T-helper 9 cell (primary cell): Measurements from ENCODE around the gene GNG7.
"Not testable (repeated sequence)": the region's sequence is repeated elsewhere in the genome, so short reads cannot be mapped to it uniquely, and the experiment has no call there.

ENCODE experiments used
- DNase-seq: peaks from one replicate; pipeline ENCODE4 v3.0.0-alpha.2; 2020

The GNG7 gene

DNA sequence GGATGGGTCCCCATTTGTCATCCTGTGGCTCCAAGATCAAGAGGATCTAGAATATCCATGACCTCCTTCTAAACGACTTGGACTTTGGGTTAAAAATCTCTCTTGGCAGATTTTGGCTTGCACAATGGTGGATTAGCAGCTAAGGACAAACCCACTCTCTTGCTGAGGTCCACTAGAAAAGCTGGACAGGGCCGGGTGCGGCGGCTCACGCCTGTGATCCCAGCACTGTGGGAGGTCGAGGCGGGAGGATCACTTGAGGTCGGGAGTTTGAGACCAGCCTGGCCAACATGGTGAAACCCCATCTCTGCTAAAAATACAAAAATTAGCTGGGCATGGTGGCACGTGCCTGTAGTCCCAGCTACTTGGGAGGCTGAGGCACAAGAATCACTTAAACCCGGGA, 172.6 kb downstream of the GNG7 start:
- DNase-seq = not testable (repeated sequence)

DNA sequence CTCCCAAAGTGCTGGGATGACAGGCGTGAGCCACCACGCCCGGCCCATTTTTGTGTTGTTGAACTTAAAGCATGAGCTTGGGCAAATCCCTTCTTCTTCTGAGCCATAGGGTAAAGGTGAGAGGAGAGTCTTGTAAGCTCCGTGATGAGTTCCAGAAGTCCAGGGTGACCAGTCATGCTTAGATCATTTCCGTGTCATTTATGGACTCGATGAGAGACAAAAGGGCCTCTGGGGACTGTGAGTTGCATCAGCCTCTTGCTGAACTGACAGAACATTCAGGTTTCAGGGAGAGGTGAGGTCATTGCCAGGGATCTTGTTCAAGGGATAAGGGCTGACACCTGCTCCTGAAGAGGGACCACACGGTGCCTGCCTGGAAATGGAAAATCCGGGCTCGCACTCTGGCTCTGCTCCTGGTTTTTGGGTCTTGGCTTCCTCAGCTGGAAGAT, 173.0 kb downstream of the GNG7 start:
- DNase-seq = no peak

DNA sequence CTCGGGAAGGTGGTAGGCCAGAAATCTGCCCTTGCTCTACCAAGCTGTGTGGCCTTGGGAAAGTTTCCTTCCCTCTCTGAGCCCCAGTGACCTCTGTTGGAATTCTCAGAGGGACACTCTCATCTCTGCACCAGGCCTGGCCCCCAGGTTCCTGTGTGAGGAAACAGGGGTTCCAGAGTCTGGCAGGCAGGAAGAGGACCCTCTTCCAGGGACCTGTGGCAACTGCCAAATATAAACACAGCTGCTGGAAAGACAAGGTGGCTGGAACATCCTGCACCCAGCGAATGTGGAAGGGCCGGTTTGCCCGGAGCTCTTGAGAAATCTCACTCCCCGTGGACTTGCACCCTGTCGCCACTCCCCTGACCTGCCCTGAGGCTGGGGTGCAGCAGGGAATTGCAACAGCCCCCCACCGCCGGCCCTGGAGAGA, 173.8 kb downstream of the GNG7 start:
- no peak for DNase-seq

DNA sequence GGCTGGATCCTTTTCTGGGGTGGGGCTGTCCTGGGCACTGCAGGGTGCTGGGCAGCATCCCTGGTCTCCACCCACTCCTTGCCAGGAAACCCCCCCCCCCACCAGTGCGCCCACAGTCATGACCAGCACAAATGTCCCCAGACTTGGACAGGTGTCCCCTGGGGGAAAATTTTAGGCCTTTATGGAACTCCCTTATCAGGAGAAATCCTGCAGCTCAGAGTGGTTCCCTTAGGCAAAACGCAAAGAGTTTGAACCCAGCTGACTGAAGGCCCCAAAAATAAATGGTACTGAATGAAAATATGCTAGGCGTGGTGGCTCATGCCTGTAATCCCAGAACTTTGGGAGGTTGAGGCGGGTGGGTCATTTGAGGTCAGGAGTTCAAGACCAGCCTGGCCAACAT, 174.8 kb downstream of the GNG7 start:
- no peak for DNase-seq

DNA sequence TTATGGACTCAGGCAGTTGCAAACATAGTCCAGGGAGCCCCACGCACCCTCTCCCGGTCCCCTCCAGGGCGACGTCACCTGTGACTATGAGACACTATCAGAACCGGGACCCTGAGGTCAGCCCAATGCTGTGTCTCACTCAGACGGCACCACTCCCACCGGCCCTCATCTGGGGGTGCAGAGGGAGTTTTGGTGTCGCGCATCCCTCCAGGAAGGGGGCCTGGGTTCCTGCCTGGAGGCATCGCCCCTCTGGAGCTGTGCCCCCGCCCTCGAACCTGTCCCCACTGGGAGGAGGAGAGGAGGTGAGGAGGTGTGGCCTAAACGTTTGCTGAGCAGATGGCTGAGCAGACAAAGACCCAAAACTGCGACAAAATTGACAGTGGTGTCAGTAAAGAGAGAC, 175.3 kb downstream of the GNG7 start:
- no peak for DNase-seq

DNA sequence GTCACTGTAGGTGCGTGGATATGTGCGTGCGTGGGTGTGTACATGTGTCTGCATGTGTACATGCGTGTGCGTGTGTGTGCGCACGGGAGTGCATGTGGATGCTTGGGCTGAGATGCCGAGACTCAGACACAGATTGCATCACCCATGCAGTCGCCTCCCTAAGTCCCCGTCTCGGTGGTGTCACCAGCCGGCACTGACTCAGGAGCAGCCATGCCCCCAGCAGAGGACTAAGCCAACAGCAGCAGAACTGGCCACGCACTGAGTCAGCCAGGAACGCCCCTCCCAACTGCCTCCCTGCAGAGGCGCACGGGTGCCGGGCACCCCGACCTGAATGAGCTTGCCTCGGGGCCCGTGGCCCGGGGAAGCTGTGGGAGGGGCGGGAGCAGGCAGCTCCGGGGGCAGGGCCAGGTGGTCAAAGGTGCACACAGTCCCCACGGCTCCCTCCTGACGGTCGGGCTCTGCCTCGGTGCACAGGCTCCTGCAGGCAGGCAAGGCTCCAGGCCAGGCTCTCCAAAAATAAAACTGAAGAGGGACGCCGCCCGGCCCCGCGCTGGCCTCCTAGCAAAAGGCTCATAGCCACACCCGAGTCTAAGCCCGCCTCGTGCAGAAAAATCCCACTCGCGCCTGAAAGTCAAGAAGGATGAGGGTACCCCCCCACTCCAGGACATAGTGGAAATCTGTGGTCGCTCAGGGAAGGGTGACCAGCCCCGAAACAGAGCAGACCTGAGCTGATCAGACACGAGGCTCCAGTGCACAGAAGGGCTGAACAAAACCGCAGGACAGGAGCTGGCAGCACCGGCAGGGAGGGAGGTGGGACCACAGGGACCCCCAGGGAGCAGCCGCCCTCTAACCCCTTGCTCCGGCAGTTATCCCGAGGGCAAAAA, 177.4 kb downstream of the GNG7 start:
- DNase-seq = no peak

- DNase-seq = no peak
Observed at GRCh38 chr19:2524361-2524839, 178.1 kb downstream of the GNG7 start.

- no peak for DNase-seq
Observed at GRCh38 chr19:2523630-2524311, 178.7 kb downstream of the GNG7 start.

DNA sequence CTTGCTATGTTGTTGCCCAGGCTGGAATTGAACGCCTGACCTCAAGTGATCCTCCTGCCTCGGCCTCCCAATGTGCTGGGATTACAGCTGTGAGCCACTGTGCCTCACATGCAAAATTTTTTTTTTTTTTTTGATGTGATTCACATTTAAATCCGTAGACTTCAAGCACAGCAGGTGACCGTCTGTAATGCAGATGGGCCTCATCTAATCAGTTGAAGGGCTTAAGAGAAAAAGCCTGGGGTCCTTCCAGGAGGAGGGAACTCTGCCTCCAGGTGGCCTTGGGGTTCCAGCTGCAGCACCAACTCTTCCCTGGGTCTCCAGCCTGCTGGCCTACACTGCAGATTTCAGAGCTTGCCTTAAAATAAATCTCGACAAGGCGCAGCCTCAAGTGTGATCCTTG, 183.0 kb downstream of the GNG7 start:
- DNase-seq = no peak

DNA sequence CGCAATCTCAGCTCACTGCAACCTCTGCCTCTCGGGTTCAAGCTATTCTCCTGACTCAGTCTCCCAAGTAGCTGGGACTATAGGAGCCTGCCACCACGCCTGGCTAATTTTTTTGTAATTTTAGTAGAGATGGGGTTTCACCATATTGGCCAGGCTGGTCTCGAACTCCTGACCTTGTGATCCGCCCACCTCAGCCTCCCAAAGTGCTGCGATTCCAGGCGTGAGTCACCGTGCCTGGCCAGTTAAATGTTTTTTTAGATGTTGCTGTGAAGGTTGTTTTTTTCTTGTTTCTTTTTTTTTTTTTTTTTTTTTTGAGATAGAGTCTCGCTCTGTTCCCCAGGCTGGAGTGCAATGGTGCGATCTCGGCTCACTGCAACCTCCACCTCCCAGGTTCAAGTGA, 183.6 kb downstream of the GNG7 start:
- DNase-seq = not testable (repeated sequence)

- DNase-seq = no peak
Observed at GRCh38 chr19:2517881-2518601, 184.5 kb downstream of the GNG7 start.

GRCh38 chr19:2516727-2517126, 185.8 kb downstream of the GNG7 start:
- DNase-seq = no peak

GRCh38 chr19:2514981-2515518, 187.4 kb downstream of the GNG7 start:
- no peak for DNase-seq

DNA sequence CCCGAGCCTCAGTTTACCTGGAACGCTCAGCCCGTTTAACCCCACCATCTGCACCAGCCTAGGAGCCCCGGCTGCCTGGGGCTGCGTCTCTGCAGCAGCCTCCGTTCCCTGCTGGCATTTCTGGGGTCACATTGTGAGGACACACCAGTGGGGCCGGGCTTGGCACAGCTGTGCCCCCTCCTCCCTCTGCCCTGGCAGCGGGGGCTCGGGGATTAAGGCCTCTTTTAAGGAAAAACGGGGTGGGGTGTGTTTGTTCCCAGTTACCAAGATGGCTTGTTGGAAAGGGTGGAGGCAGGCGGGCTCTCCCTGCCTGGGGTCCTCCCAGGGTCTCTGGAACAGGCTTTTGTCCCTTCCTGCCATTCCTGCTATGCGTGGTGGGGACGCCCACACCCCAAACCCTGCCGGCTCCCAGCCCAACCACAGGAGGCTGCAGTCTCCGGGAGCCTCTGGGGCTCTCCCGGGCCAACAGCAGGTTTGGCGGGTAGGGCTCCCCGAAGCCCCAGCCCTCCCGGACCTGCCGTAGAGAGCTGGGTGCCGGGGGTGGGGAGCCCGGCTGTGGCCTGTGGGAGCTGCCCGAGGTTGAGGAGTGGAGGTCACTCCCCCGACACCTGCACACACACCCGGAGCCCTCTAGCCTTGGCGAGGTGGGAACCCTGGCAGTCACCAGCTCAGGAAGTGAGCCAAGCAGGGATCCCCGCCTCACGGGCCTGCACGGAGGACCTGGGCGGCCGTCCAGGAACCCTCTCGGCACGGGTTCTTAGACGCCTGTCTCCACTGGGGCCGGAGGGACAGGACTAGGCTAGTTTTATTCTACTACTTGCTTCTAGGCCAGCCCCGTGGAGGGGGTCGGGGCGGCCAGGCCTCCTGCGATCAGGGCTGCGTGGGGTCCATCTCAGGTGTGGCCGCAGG, 189.7 kb downstream of the GNG7 start:
- no peak for DNase-seq

DNA sequence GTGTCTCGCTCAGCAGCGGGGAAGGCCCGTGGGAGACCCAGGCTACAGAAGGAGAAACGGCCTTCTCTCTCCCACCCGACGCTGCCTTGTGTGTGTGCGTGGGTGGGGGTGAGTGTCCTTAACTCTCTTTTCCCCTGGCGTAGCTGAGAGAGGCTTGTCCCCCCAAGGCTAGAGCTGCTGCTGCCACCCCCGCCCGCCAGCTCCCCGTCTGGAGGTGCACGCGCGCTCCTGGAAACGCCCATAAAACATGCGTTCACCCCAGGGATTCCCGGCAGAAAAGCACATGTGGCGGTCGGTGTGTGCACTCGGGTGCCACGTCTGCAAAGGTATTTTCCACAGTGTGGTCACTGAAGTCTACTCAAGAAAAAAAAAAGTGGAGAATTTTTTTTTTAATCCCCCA, 190.5 kb downstream of the GNG7 start:
- DNase-seq = no peak

GRCh38 chr19:2511570-2511969, 190.9 kb downstream of the GNG7 start:
- DNase-seq = no peak

- no peak for DNase-seq
Observed at GRCh38 chr19:2509096-2509495, 193.4 kb downstream of the GNG7 start.

DNA sequence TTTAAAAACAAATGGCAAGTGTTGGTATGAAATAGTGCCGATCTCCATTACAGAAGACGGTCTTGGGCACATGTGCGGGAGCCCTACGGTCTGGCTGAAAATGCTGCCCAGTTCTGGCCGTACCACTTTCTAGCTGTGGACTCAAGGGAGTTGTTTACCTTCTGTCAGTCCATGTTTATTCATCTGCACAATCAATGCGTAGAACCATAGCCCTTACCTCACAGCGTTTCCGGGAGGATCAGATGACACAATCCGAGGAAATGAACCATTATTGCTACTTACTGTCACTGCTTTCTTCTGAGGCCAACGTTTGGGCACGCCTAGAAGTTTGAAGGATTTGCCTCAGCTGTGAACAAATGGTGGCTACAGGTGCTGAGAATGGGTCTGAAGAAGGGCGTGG, 195.4 kb downstream of the GNG7 start:
- no peak for DNase-seq

DNA sequence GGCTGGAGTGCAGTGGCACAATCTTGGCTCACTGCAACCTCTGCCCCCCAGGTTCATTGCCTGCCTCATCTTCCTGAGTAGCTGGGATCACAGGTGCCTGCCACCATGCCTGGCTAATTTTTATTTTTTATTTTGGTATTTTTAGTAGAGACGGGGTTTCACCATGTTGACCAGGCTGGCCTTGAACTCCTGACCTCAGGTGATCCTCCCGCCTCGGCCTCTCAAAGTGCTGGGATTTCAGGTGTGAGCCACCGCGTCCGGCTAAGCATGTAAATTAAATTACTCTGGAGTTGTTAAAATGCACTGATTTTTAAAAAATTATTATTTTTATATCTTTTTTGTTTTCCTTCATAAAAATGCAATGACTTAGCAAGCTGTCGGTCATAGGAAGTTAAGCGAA, 195.8 kb downstream of the GNG7 start:
- DNase-seq = not testable (repeated sequence)

DNA sequence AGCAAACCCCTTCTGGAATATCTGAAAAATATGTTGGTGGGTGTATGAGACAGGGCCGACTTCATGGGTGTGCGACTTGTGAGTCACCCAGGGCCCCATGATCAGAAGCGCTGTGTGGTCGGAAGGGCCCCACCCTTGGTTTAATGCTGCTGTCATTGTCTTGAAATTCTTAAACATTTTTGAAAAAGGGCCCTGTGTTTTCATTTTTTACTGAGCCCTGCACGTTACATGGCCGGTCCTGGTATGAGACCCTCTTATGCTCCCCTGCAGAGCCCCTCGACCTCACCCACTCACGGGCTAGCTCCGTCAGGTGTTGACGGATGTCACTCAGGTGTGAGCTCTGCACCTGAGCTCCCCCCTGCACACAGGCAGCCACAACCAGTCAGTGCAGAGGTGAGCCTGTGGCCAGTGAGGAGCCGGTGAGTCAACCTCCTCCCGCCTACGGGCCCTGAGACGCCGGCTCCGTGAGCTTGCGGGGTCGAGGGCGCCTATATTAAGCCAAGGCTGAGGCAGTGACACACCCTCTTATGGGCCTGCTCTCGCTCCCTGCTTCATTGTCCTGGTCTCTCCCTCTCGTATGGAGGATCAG, 198.9 kb downstream of the GNG7 start:
- DNase-seq = peak; percentile 65

GRCh38 chr19:2500841-2501261, 201.6 kb downstream of the GNG7 start:
- DNase-seq = no peak

DNA sequence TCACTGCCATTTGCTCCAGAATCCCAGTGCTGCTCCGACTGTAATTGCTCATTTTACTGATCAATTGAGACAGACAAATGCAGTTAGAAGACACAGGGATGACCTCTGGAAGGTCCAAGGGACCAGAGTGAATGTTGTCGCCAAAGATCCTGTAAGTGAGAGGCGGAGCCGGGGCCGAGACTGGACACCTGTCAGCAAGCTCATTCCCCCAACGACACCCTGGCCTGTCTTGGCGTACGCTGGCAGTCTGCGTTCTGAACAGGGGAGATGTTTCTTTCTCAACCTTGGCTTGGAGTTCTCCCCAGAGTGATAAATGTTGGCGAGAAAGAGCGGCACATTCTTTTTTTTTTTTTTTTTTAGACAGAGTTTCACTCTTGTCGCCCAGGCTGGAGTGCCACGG, 202.3 kb downstream of the GNG7 start:
- no peak for DNase-seq
